ENCODE measurements around the gene SORCS1. TPM values are rescaled to one million over a fixed set of nuclear protein-coding genes. Genes with fewer than 3 reads are reported as not detected.

Gene SORCS1
- 14.5 TPM for total RNA-seq

GRCh38 chr10:107163881-107164861, at the start of gene SORCS1:
TSS of gene SORCS1 (minus strand) at chr10:107164706.

Small RNAs within 50 kb of the gene (small RNA-seq; reads per million reads assigned to genes)
- not detected for gene RNA5SP325 (ENCODE audit: low replicate concordance)
